RWPE2 (cell line): ENCODE data around the gene NCOA4.
"Not testable (repeated sequence)": the region's sequence is repeated elsewhere in the genome, so short reads cannot be mapped to it uniquely, and the experiment has no call there.

Experiments
- ATAC-seq: fragments of 200-7000 bp; cut with Tn5 transposase; 3 replicates; pipeline ENCODE4 v1.9.1; 2021; ENCODE audit warnings: low read depth
- DNase-seq: peaks from one replicate; pipeline ENCODE4 v3.0.0-alpha.2; 2020; ENCODE audit warnings: low spot score
- H3K27ac ChIP-seq: fragments of 450-650 bp; 2 replicates; pipeline ENCODE4 v1.5.1; 2017; ENCODE audit warnings: mild to moderate bottlenecking; ENCODE audit not compliant: poor library complexity, severe bottlenecking
- H3K27me3 ChIP-seq: fragments of 250-450 bp; sonication (Bioruptor Pico); 2 replicates; pipeline ENCODE4 v1.5.1; 2021; ENCODE audit warnings: mild to moderate bottlenecking, moderate library complexity; ENCODE audit not compliant: insufficient read depth, poor library complexity, severe bottlenecking
- H3K36me3 ChIP-seq: fragments of 250-450 bp; sonication (Bioruptor Pico); 2 replicates; pipeline ENCODE4 v1.5.1; 2020; ENCODE audit warnings: low read depth, mild to moderate bottlenecking, moderate library complexity
- H3K4me1 ChIP-seq: fragments of 250-450 bp; sonication (Bioruptor Pico); 2 replicates; pipeline ENCODE4 v1.5.1; 2021; ENCODE audit warnings: mild to moderate bottlenecking, moderate library complexity; ENCODE audit not compliant: insufficient read depth, poor library complexity, severe bottlenecking
- H3K4me3 ChIP-seq: fragments of 250-450 bp; sonication (Bioruptor Pico); 2 replicates; pipeline ENCODE4 v1.5.1; 2021; ENCODE audit warnings: mild to moderate bottlenecking, moderate library complexity; ENCODE audit not compliant: severe bottlenecking
- H3K9me3 ChIP-seq: fragments of 250-450 bp; sonication (Bioruptor Pico); 2 replicates; pipeline ENCODE4 v1.5.1; 2021; ENCODE audit warnings: mild to moderate bottlenecking, moderate library complexity; ENCODE audit not compliant: severe bottlenecking
- CTCF ChIP-seq: fragments of 450-650 bp; IDR thresholded peaks from one replicate; pipeline ENCODE4 v1.5.1; 2017; ENCODE audit warnings: mild to moderate bottlenecking, moderate library complexity; ENCODE audit not compliant: poor library complexity, severe bottlenecking

The NCOA4 gene

GRCh38 chr10:46062723-46063428 is 32.5 kb upstream of the NCOA4 start:
- Histone ChIP-seq H3K9me3 (no peaks in the 10 kb centered on the region), H3K4me1 (no peaks in the 10 kb centered on the region), H3K4me3 (no peak overlapping the region), H3K36me3 (no peaks in the 10 kb centered on the region), H3K27ac (no peak overlapping the region), H3K27me3 (peaks cover 5% of the 10 kb centered on the region)
- ATAC-seq (no peak), DNase-seq (no peak)
- no peak for TF ChIP-seq CTCF

- Histone ChIP-seq H3K36me3 (no peaks in the 10 kb centered on the region), H3K4me3 (no peak overlapping the region), H3K9me3 (no peaks in the 10 kb centered on the region), H3K27ac (no peak overlapping the region), H3K27me3 (peaks cover 5% of the 10 kb centered on the region), H3K4me1 (no peaks in the 10 kb centered on the region)
- TF ChIP-seq CTCF: no peak
- no peak for DNase-seq
- no peak for ATAC-seq
These were observed 30.3 kb upstream of the NCOA4 start for GRCh38 chr10:46060706-46061105.

- DNase-seq, H3K4me1 ChIP-seq, ATAC-seq, H3K4me3 ChIP-seq, H3K27ac ChIP-seq, H3K27me3 ChIP-seq, H3K9me3 ChIP-seq, H3K36me3 ChIP-seq: not testable (repeated sequence)
These were observed 27.5 kb upstream of the NCOA4 start for GRCh38 chr10:46057927-46058326.

GRCh38 chr10:46057038-46057437 is 26.6 kb upstream of the NCOA4 start:
- Histone ChIP-seq H3K27me3 (peaks cover 5% of the 10 kb centered on the region), H3K9me3 (no peaks in the 10 kb centered on the region), H3K4me1 (no peaks in the 10 kb centered on the region), H3K27ac (no peak overlapping the region), H3K4me3 (no peak overlapping the region), H3K36me3 (no peaks in the 10 kb centered on the region)
- DNase-seq (no peak), ATAC-seq (no peak)
- no peak for TF ChIP-seq CTCF

GRCh38 chr10:46055771-46056170 is 25.3 kb upstream of the NCOA4 start:
- H3K27ac ChIP-seq: no peak overlapping the region
- H3K4me3 ChIP-seq: no peak overlapping the region
- no peaks in the 10 kb centered on the region for H3K36me3 ChIP-seq
- no peak for TF ChIP-seq CTCF
- ATAC-seq (no peak), DNase-seq (no peak)
- no peaks in the 10 kb centered on the region for H3K27me3 ChIP-seq
- no peaks in the 10 kb centered on the region for H3K4me1 ChIP-seq
- no peaks in the 10 kb centered on the region for H3K9me3 ChIP-seq
